ENCODE results near the gene SEMA3A. TPM values are rescaled to one million over a fixed set of nuclear protein-coding genes. Genes with fewer than 3 reads are reported as not detected.

SEMA3A gene
- total RNA-seq, 2 experiments from 2014 or later, result 0.50 to 0.60 TPM

- ATAC-seq (ENCODE audit: poor library complexity) (no peak), DNase-seq (no peak)
- no peak overlapping the region for H3K27ac Mint-ChIP-seq
- no peaks in the 10 kb centered on the region for H3K36me3 ChIP-seq (ENCODE audit: insufficient read depth, low read length)
- no peak overlapping the region for H3K27ac ChIP-seq (ENCODE audit: low read depth in 1 of 2, low read length in 2 of 2)
- ChIA-PET CTCF (no interaction called here), POLR2A (no interaction called here)
- no peak for TF ChIP-seq CTCF (IDR thresholded peaks at IDR 0.05)
- intact Hi-C loops (cut with DNase I, micrococcal nuclease), result no loop called here
- no peaks in the 10 kb centered on the region for H3K9me3 ChIP-seq (ENCODE audit: control insufficient read depth in 1 of 2, insufficient read depth in 1 of 2, low read length in 2 of 2)
- no peak overlapping the region for H3K4me3 ChIP-seq (ENCODE audit: low read length)
- H3K27me3 ChIP-seq (ENCODE audit: control insufficient read depth in 1 of 2, insufficient read depth in 2 of 2, low read length in 2 of 2), result no peaks in the 10 kb centered on the region
- no peaks in the 10 kb centered on the region for H3K4me1 Mint-ChIP-seq (ENCODE audit: low read depth)
- H3K4me1 ChIP-seq (ENCODE audit: insufficient read depth, low read length), result no peaks in the 10 kb centered on the region
- H3K4me3 Mint-ChIP-seq, result no peak overlapping the region
- no peaks in the 10 kb centered on the region for H3K36me3 Mint-ChIP-seq (ENCODE audit: low read depth)
- no peaks in the 10 kb centered on the region for H3K9me3 Mint-ChIP-seq
- H3K27me3 Mint-ChIP-seq, result no peaks in the 10 kb centered on the region
Measured at GRCh38 chr7:84231157-84231556, 36.6 kb upstream of the SEMA3A start.

- no peaks in the 10 kb centered on the region for H3K27me3 ChIP-seq (ENCODE audit: control insufficient read depth in 1 of 2, insufficient read depth in 2 of 2, low read length in 2 of 2)
- H3K4me3 Mint-ChIP-seq, result no peak overlapping the region
- ChIA-PET CTCF (no interaction called here), POLR2A (no interaction called here)
- no peaks in the 10 kb centered on the region for H3K9me3 ChIP-seq (ENCODE audit: control insufficient read depth in 1 of 2, insufficient read depth in 1 of 2, low read length in 2 of 2)
- no peak overlapping the region for H3K27ac ChIP-seq (ENCODE audit: low read depth in 1 of 2, low read length in 2 of 2)
- no peaks in the 10 kb centered on the region for H3K9me3 Mint-ChIP-seq
- H3K27me3 Mint-ChIP-seq, result no peaks in the 10 kb centered on the region
- DNase-seq (no peak), ATAC-seq (ENCODE audit: poor library complexity) (no peak)
- H3K36me3 ChIP-seq (ENCODE audit: insufficient read depth, low read length), result no peaks in the 10 kb centered on the region
- H3K4me1 Mint-ChIP-seq (ENCODE audit: low read depth), result no peaks in the 10 kb centered on the region
- no peak for TF ChIP-seq CTCF (IDR thresholded peaks at IDR 0.05)
- H3K27ac Mint-ChIP-seq, result no peak overlapping the region
- no peaks in the 10 kb centered on the region for H3K36me3 Mint-ChIP-seq (ENCODE audit: low read depth)
- intact Hi-C loops (cut with DNase I, micrococcal nuclease), result no loop called here
- no peak overlapping the region for H3K4me3 ChIP-seq (ENCODE audit: low read length)
- H3K4me1 ChIP-seq (ENCODE audit: insufficient read depth, low read length), result no peaks in the 10 kb centered on the region
Measured at GRCh38 chr7:84230491-84230890, 35.9 kb upstream of the SEMA3A start.

GRCh38 chr7:84228526-84228925 lies 33.9 kb upstream of the SEMA3A start:
- ATAC-seq (ENCODE audit: poor library complexity) (no peak), DNase-seq (no peak)
- ChIA-PET POLR2A (no interaction called here), CTCF (no interaction called here)
- Mint-ChIP-seq H3K4me1 (ENCODE audit: low read depth) (no peaks in the 10 kb centered on the region), H3K27ac (no peak overlapping the region), H3K27me3 (no peaks in the 10 kb centered on the region), H3K36me3 (ENCODE audit: low read depth) (no peaks in the 10 kb centered on the region), H3K9me3 (no peaks in the 10 kb centered on the region), H3K4me3 (no peak overlapping the region)
- no peaks in the 10 kb centered on the region for H3K27me3 ChIP-seq (ENCODE audit: control insufficient read depth in 1 of 2, insufficient read depth in 2 of 2, low read length in 2 of 2)
- no peaks in the 10 kb centered on the region for H3K9me3 ChIP-seq (ENCODE audit: control insufficient read depth in 1 of 2, insufficient read depth in 1 of 2, low read length in 2 of 2)
- H3K27ac ChIP-seq (ENCODE audit: low read depth in 1 of 2, low read length in 2 of 2), result no peak overlapping the region
- TF ChIP-seq CTCF (IDR thresholded peaks at IDR 0.05), result no peak
- no peak overlapping the region for H3K4me3 ChIP-seq (ENCODE audit: low read length)
- no peaks in the 10 kb centered on the region for H3K36me3 ChIP-seq (ENCODE audit: insufficient read depth, low read length)
- no peaks in the 10 kb centered on the region for H3K4me1 ChIP-seq (ENCODE audit: insufficient read depth, low read length)
- intact Hi-C loops (cut with DNase I, micrococcal nuclease), result no loop called here

Measured in CD4-positive, alpha-beta T cell (primary cell).